ENCODE measurements around the gene RNF212.
"Not testable (repeated sequence)": the region's sequence is repeated elsewhere in the genome, so short reads cannot be mapped to it uniquely, and the experiment has no call there.

RNF212 gene

DNA sequence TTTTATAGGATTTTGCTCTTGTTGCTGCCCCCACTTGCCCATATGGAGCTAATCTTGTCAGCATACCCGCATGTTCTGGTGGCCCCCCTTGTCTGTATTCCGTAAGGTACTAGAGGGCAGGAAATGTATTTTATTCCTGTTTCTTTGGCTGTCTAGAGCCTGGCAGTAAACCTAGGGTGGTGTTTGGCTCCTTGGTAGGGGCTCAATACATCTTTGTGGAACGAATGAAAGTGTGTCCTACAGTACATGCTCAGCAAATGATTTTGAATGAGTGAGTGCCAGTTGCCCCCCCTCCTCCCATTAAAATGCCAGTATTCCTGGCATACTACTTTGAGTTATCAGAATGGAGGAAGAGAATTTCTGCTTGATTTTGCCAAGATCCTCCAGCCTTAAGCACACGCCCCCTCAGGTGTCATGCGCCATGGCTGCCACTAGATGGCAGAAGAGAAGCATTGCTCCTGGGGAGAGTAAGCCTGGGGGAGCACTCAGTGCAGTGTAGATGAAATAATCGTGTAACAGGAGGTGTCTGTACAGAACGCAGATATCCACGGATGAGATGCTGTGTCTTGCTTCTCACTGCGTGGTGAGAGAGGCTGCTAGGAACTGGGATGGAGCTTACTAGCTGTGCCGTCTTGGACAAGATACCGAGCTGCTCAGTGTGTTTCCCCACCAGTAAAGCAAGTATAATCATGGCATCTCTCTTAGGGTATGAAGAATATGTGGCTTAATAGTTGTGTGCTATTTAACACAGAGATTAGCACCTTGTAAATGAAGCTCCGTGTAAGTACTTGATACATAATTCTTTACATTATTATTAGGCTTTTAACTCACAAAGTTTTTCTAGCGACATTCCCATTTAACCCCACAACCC is 17.2 kb upstream of the RNF212 start:
- Mint-ChIP-seq H3K4me1 (ENCODE audit: low read depth) (peaks cover 2% of the 10 kb centered on the region), H3K27me3 (peaks cover 11% of the 10 kb centered on the region), H3K4me3 (no peak overlapping the region), H3K36me3 (ENCODE audit: low read depth) (no peaks in the 10 kb centered on the region), H3K9me3 (no peaks in the 10 kb centered on the region), H3K27ac (no peak overlapping the region)
- peak; percentile 84 for DNase-seq

DNA sequence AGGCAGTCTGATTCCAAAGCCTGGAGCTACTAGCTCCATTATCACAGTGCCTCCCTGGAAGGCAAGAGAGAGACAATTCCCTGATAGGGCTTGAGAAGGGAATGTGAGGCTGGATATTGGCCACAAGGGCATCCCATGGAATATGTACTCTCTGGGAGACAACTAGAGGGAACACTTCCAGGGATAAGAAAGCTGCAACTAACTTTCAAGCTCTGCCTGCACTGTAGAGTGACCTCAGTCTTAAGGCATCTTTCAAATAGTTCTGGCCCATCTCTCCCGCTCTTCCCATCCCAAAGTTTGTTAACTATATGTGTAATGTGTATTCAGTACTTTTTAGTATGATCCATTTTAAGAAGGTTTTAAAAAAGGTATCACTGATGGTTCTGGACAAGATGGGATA is 13.1 kb upstream of the RNF212 start:
- Mint-ChIP-seq H3K27me3 (peaks cover 15% of the 10 kb centered on the region), H3K4me3 (no peak overlapping the region), H3K9me3 (no peaks in the 10 kb centered on the region), H3K4me1 (ENCODE audit: low read depth) (peaks cover 2% of the 10 kb centered on the region), H3K36me3 (ENCODE audit: low read depth) (no peaks in the 10 kb centered on the region), H3K27ac (no peak overlapping the region)
- DNase-seq: no peak

DNA sequence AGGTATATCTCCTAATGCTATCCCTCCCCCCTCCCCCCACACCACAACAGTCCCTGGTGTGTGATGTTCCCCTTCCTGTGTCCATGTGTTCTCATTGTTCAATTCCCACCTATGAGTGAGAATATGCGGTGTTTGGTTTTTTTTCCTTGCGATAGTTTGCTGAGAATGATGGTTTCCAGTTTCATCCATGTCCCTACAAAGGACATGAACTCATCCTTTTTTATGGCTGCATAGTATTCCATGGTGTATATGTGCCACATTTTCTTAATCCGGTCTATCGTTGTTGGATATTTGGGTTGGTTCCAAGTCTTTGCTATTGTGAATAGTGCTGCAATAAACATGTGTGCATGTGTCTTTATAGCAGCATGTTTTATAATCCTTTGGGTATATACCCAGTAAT is 12.1 kb upstream of the RNF212 start:
- H3K27me3 Mint-ChIP-seq: peaks cover 15% of the 10 kb centered on the region
- DNase-seq; H3K4me1 Mint-ChIP-seq (ENCODE audit: low read depth); H3K4me3 Mint-ChIP-seq; H3K27ac Mint-ChIP-seq; H3K36me3 Mint-ChIP-seq (ENCODE audit: low read depth); H3K9me3 Mint-ChIP-seq: not testable (repeated sequence)

DNA sequence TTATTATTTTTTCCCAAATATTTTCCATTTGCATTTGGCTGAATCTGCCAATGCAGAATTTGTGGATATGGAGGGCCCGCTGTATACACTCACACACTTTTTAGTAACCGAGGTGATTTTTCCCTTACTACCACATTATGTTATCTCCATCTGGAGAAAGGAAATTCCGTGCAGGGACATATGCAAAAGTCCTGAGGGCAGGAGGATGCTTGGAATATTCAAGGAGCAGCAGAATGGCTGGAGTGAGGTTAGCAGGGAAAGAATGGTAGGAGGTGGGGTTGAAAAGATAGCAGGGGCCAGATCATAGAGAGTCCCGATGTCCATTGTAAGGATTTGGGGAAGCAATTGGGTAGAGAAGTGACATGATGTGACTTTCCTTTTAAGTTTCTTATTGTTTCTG is 11.5 kb upstream of the RNF212 start:
- H3K36me3 Mint-ChIP-seq (ENCODE audit: low read depth): no peaks in the 10 kb centered on the region
- H3K27ac Mint-ChIP-seq: no peak overlapping the region
- DNase-seq: no peak
- no peaks in the 10 kb centered on the region for H3K9me3 Mint-ChIP-seq
- H3K4me3 Mint-ChIP-seq: no peak overlapping the region
- H3K4me1 Mint-ChIP-seq (ENCODE audit: low read depth): no peaks in the 10 kb centered on the region
- H3K27me3 Mint-ChIP-seq: peaks cover 15% of the 10 kb centered on the region

DNA sequence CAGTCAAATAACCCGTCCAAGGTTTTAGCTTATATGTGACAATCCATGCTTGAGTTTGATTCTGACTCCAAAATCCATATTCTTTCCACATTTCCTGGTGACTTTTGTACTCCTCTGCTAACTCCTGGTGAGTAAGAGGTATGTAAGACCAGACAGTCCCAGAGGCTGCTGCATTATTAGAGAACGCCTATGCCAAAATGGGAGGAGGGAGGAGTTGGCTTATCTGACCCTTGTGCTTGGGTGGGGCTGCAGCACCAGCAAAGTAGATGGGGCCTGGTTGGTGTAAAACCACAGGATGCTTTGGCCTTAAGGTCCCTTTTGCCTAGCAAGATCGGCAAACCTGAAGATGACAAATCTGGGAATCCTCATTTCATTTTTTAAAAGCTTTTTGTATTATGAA is 9.1 kb upstream of the RNF212 start:
- Mint-ChIP-seq H3K36me3 (ENCODE audit: low read depth) (no peaks in the 10 kb centered on the region), H3K4me1 (ENCODE audit: low read depth) (no peaks in the 10 kb centered on the region), H3K4me3 (no peak overlapping the region), H3K9me3 (no peaks in the 10 kb centered on the region), H3K27ac (no peak overlapping the region), H3K27me3 (peaks cover 11% of the 10 kb centered on the region)
- DNase-seq: no peak

DNA sequence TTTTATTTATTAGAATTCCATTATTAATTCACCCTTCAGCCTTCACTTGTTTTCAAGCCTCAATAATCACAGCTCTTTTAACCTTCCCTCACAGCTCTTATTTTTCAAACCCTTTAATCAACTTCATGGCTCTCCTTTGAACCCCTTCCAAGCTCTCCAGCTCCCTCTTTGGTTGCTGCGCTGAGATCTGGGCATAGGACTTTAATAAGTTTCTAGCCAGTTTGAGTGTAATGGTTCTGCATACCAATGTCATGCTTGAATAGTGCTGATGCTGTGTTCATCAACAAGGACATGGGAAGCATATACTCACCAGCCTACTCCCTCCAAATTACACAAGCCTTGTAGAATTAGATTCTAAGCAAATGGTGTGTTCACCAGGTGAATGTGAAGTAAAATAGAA is 3.5 kb upstream of the RNF212 start:
- Mint-ChIP-seq H3K36me3 (ENCODE audit: low read depth) (no peaks in the 10 kb centered on the region), H3K4me3 (no peak overlapping the region), H3K27ac (no peak overlapping the region), H3K9me3 (no peaks in the 10 kb centered on the region), H3K4me1 (ENCODE audit: low read depth) (no peaks in the 10 kb centered on the region), H3K27me3 (peaks cover 14% of the 10 kb centered on the region)
- no peak for DNase-seq

DNA sequence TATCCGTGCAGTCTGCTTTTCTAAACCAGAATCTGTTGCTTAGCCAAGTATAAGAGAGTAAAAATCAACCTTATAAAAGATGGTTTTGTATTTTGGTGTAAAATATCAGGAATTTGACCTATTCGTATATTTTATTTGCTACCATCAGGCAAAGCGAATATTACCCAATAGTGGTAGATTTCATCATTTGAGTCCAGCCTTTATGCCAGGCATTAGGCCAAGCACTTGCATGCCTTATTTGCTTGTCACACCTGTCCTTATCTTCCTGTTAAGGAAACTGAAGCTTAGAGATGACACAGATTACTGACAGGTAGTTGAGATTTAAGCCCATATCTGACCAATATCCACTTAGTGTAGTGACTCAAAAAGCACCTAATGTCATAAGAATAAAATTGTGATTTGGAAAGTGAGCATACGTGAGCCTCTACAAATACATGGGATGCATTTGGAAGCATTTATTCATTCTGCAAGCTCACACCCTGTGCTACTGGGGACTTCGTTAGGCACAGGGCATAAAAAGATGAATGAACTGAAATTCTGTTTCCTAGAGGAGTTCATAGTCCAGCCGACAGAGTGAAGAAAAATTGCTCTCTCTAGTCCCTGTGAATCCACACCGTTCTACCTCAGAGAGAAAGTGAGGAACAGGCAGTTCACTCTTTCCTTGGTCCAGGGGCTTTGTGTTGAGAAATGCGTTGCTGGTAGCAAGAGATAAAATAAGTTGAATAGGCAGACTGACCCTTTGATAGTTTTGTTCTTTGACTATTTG is 2.3 kb upstream of the RNF212 start:
- Mint-ChIP-seq H3K9me3 (no peaks in the 10 kb centered on the region), H3K27me3 (peaks cover 24% of the 10 kb centered on the region), H3K36me3 (ENCODE audit: low read depth) (no peaks in the 10 kb centered on the region), H3K4me3 (no peak overlapping the region), H3K4me1 (ENCODE audit: low read depth) (no peaks in the 10 kb centered on the region), H3K27ac (no peak overlapping the region)
- no peak for DNase-seq

DNA sequence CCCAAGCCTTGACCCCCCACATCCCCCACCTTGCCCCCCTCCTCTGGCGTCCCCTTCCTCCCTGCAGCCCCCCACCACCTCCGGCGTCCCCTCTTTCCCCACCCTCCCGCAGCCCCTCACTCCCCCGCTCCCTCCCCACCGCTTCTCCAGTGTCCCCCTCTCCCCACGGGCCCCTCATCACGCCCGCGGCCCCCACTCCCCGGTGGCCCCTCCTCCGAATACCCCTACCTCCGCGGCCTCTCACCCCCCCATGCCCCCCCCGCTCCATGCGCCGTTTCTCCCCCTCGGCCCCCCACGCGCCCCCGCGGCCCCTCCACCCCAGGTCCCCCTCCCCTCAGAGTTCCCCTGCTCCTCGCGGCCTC is 562 bp downstream of the RNF212 start:
- Mint-ChIP-seq H3K27ac (no peak overlapping the region), H3K27me3 (peaks cover 32% of the 10 kb centered on the region), H3K4me3 (no peak overlapping the region), H3K9me3 (no peaks in the 10 kb centered on the region), H3K36me3 (ENCODE audit: low read depth) (no peaks in the 10 kb centered on the region), H3K4me1 (ENCODE audit: low read depth) (no peaks in the 10 kb centered on the region)
- DNase-seq: no peak

DNA sequence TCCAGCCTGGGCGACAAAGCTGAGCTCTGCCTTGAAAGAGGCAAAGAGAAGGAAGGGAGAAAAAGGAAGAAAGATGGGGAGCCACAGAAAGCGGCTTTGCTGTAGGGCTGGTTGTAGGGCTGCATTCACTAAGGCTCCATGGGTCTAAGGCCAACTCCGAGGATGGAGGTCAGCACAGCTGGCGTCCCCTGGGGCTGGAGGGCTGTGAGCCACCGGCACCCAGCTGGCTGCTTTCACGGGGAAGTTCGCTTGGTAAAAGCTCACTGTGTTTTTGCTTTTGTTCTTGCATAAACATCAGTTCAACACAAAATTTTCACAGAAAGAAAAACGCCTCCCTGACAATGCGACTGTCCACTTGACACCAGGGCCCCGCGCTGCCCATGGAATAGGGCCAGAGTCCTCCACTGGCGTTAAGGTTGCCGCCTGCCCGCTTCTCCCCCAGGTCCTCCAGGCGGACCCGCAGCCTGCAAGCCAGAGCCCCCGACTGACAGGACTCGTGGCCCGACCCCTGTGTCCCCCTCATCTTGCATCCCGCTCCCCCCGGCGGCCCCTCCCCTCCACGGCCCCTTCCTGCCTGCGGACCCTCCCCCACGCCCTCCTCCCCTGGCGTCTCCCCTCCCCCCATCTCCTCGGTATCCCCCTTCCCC is 1.1 kb downstream of the RNF212 start:
- H3K27me3 Mint-ChIP-seq: peaks cover 32% of the 10 kb centered on the region
- DNase-seq: no peak
- H3K36me3 Mint-ChIP-seq (ENCODE audit: low read depth): no peaks in the 10 kb centered on the region
- no peak overlapping the region for H3K27ac Mint-ChIP-seq
- H3K4me3 Mint-ChIP-seq: no peak overlapping the region
- no peaks in the 10 kb centered on the region for H3K9me3 Mint-ChIP-seq
- H3K4me1 Mint-ChIP-seq (ENCODE audit: low read depth): no peaks in the 10 kb centered on the region

DNA sequence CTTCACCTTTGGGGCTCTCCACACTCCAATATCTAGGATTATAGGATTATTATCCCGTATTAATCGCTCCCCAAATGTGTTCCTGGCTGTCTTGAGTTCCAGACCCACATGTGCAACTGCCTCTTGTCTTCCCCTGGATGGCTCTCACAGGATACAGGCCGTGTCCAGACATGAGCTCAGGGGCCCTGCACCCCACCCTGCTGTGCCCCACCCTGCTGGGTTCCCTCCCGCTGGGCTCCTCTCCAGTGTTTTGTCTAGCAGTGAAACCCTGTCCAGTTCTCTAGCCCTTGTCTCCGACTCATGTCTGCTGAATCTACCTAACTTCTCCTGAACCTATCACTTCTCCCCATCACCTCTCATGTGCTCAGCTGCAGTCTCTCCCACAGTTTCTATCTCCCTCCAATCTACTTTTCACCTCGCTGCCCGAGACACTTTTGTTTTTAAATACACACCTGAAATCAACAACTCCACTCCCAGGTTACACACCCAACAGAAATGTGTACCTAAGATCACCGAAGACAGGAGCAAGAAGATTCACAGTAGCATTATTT is 2.0 kb downstream of the RNF212 start:
- Mint-ChIP-seq H3K4me3 (no peak overlapping the region), H3K27me3 (peaks cover 32% of the 10 kb centered on the region), H3K36me3 (ENCODE audit: low read depth) (no peaks in the 10 kb centered on the region), H3K27ac (no peak overlapping the region), H3K4me1 (ENCODE audit: low read depth) (no peaks in the 10 kb centered on the region), H3K9me3 (no peaks in the 10 kb centered on the region)
- DNase-seq: no peak

DNA sequence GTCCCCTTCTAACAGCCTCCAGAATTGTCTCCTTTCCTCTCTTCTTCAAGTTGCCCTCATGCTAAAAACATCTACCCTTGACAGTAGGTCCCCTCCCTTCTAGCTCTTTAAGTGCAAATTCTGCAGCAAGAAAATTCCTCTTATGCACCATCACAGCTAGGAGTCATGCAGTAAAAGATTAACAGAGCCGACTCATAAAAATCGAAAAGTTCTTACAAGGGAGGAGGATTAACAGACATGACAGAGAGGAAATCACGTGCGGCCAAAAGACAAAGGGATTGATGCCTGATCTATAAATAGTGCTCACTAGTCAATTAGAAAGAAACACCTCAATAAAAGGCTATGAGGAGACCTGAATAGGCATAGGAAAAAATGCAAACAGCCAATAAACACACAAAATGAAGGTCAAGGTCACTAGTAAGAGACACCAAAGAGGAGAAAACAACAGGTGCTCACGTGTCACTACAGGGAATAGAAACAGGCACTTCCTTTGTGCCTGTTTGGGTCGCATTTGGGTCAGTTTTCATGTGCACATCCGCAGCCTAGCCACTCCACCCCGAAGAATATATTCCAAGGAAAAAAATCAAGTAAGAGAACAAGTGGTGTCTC is 3.4 kb downstream of the RNF212 start:
- H3K4me1 Mint-ChIP-seq (ENCODE audit: low read depth): no peaks in the 10 kb centered on the region
- H3K27ac Mint-ChIP-seq: no peak overlapping the region
- no peak overlapping the region for H3K4me3 Mint-ChIP-seq
- H3K36me3 Mint-ChIP-seq (ENCODE audit: low read depth): no peaks in the 10 kb centered on the region
- no peak for DNase-seq
- H3K27me3 Mint-ChIP-seq: peaks cover 22% of the 10 kb centered on the region
- no peaks in the 10 kb centered on the region for H3K9me3 Mint-ChIP-seq

DNA sequence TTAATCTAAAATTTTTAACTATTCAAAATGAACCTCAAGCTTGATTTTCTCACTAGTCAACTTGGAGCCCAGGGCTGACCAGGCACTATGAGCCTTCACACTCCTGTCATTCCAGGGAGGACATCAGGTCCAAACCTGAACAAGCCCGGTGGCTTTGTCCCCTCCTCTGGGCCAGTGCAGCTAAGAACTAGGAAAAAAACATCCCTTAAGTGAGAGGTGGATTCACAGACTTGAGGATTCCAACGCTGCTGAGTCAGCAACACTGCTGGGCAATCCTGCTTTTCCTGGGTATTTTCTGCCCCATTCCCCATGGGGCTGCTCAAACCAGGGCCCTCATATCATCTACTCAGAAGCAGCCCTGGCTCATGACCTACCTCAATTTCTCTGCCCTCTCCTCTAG is 4.0 kb downstream of the RNF212 start:
- Mint-ChIP-seq H3K4me3 (no peak overlapping the region), H3K4me1 (ENCODE audit: low read depth) (no peaks in the 10 kb centered on the region), H3K27ac (no peak overlapping the region), H3K27me3 (peaks cover 22% of the 10 kb centered on the region), H3K36me3 (ENCODE audit: low read depth) (no peaks in the 10 kb centered on the region), H3K9me3 (no peaks in the 10 kb centered on the region)
- no peak for DNase-seq

DNA sequence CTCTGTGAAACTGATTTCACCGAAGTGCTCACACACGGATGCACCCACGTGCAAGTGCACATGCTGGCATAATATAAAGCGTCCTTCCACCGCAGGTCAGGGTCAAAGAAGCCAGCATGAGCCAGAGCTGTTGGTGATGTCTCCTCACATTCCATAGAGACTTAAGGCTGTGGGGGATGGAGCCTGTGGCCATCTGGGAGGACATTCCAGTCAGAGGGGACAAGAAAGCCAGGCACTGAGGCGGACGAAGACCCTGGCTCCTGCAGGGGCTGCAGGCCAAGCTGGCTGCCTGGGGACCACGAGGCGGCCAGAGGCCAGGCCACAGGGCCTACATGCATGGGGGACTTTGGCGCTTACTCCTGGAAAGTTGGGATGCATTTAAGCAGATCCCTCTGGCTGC is 7.7 kb downstream of the RNF212 start:
- DNase-seq: no peak
- no peaks in the 10 kb centered on the region for H3K36me3 Mint-ChIP-seq (ENCODE audit: low read depth)
- no peak overlapping the region for H3K4me3 Mint-ChIP-seq
- peaks cover 8% of the 10 kb centered on the region for H3K27me3 Mint-ChIP-seq
- H3K4me1 Mint-ChIP-seq (ENCODE audit: low read depth): no peaks in the 10 kb centered on the region
- no peaks in the 10 kb centered on the region for H3K9me3 Mint-ChIP-seq
- H3K27ac Mint-ChIP-seq: no peak overlapping the region

DNA sequence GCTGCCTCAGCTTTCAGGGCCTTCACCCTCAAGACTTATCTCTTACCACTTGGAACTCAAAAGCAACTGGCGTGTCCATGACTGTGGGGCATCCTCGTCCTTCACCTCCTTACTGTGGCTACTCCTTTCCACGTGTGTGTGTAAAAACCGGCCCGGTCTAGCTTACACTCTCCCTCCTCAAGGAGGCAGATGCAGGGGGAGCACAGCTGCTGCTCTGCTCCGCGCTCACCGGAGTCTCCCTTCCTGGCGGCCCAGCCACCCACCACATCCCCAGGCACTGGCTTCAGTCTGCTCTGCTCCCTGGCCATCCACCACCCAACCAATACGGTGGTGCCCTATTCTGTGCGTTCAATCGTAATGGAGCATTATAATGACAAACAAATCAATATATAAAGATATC is 8.3 kb downstream of the RNF212 start:
- DNase-seq: no peak
- Mint-ChIP-seq H3K36me3 (ENCODE audit: low read depth) (no peaks in the 10 kb centered on the region), H3K27me3 (peaks cover 7% of the 10 kb centered on the region), H3K9me3 (no peaks in the 10 kb centered on the region), H3K27ac (no peak overlapping the region), H3K4me1 (ENCODE audit: low read depth) (no peaks in the 10 kb centered on the region), H3K4me3 (no peak overlapping the region)

Measured in activated T-cell treated with anti-CD3 and anti-CD28 coated beads, Interleukin-2, amount 50 U/mL, for 24 hours (primary cell).